ENCODE data around the gene PROM1. TPM values are rescaled to one million over a fixed set of nuclear protein-coding genes. Genes with fewer than 3 reads are reported as not detected.

PROM1 gene
- total RNA-seq, 3 donors from 2014 or later: 0.64 to 106 (median 40.0) TPM

GRCh38 chr4:16125571-16126445 lies 42.0 kb upstream of the PROM1 start:
- no peak for TF ChIP-seq POLR2A (IDR thresholded peaks at IDR 0.05)
- TF ChIP-seq POLR2AphosphoS5 (IDR thresholded peaks at IDR 0.05): no peak
- TF ChIP-seq, protein P1, sequence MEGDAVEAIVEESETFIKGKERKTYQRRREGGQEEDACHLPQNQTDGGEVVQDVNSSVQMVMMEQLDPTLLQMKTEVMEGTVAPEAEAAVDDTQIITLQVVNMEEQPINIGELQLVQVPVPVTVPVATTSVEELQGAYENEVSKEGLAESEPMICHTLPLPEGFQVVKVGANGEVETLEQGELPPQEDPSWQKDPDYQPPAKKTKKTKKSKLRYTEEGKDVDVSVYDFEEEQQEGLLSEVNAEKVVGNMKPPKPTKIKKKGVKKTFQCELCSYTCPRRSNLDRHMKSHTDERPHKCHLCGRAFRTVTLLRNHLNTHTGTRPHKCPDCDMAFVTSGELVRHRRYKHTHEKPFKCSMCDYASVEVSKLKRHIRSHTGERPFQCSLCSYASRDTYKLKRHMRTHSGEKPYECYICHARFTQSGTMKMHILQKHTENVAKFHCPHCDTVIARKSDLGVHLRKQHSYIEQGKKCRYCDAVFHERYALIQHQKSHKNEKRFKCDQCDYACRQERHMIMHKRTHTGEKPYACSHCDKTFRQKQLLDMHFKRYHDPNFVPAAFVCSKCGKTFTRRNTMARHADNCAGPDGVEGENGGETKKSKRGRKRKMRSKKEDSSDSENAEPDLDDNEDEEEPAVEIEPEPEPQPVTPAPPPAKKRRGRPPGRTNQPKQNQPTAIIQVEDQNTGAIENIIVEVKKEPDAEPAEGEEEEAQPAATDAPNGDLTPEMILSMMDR (IDR thresholded peaks at IDR 0.05): no peak
- intact Hi-C loops (cut with DNase I; ENCODE audit: low total_unique reads): no loop called here
- Histone ChIP-seq H3K27me3 (no peaks in the 10 kb centered on the region), H3K27ac (peak overlapping the region; percentile 70 to 84), H3K4me3 (no peak overlapping the region), H3K4me1 (peaks cover 0 to 6% of the 10 kb centered on the region in 2 donors), H3K36me3 (no peaks in the 10 kb centered on the region), H3K9me3 (no peaks in the 10 kb centered on the region)
- DNase-seq (ENCODE audit: low spot score in 2 of 2): peak in 1 of 2 donors; percentile 64

GRCh38 chr4:16124232-16124631 lies 40.4 kb upstream of the PROM1 start:
- DNase-seq (ENCODE audit: low spot score in 2 of 2): no peak
- Histone ChIP-seq H3K36me3 (no peaks in the 10 kb centered on the region), H3K27me3 (no peaks in the 10 kb centered on the region), H3K9me3 (no peaks in the 10 kb centered on the region), H3K4me3 (no peak overlapping the region), H3K27ac (peak overlapping the region; percentile 87 to 88), H3K4me1 (peaks cover 0 to 6% of the 10 kb centered on the region in 2 donors)
- intact Hi-C loops (cut with DNase I; ENCODE audit: low total_unique reads): no loop called here
- TF ChIP-seq POLR2AphosphoS5 (IDR thresholded peaks at IDR 0.05): no peak
- no peak for TF ChIP-seq POLR2A (IDR thresholded peaks at IDR 0.05)
- TF ChIP-seq, protein P1 (IDR thresholded peaks at IDR 0.05): no peak

GRCh38 chr4:16123356-16124084 lies 39.7 kb upstream of the PROM1 start:
- H3K9me3 ChIP-seq: no peaks in the 10 kb centered on the region
- DNase-seq (ENCODE audit: low spot score in 2 of 2): peak in 1 of 2 donors; percentile 80
- intact Hi-C loops (cut with DNase I; ENCODE audit: low total_unique reads): no loop called here
- TF ChIP-seq POLR2AphosphoS5 (IDR thresholded peaks at IDR 0.05) (peak in 1 of 3 donors; percentile 55), POLR2A (IDR thresholded peaks at IDR 0.05) (no peak)
- no peaks in the 10 kb centered on the region for H3K27me3 ChIP-seq
- peak overlapping the region; percentile 87 to 88 for H3K27ac ChIP-seq
- no peaks in the 10 kb centered on the region for H3K36me3 ChIP-seq
- H3K4me1 ChIP-seq: peaks cover 0 to 6% of the 10 kb centered on the region in 2 donors
- H3K4me3 ChIP-seq: no peak overlapping the region

DNA sequence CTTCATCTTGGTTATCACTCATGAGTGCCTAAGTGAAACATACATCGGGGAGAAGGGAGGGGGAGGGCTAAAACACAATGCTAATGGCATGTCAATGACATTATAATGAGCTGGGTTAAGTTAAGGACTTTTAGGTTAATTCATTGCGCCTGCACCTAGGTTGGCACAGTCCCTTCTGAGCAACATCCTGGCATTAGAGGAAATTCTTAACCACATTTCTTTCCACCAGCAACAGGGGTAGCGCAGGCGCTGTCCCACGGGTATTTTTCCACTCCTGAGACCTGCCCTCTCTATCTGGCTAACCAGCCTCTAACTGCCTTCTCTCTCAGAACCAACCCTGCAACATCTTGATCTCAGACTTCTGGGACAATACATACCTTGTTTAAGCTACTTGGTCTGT lies 39.0 kb upstream of the PROM1 start:
- intact Hi-C loops (cut with DNase I; ENCODE audit: low total_unique reads): no loop called here
- H3K27ac ChIP-seq: peak overlapping the region; percentile 87 to 88
- H3K27me3 ChIP-seq: no peaks in the 10 kb centered on the region
- no peak overlapping the region for H3K4me3 ChIP-seq
- H3K9me3 ChIP-seq: no peaks in the 10 kb centered on the region
- TF ChIP-seq, protein P1 (IDR thresholded peaks at IDR 0.05): no peak
- TF ChIP-seq POLR2A (IDR thresholded peaks at IDR 0.05) (no peak), POLR2AphosphoS5 (IDR thresholded peaks at IDR 0.05) (no peak)
- DNase-seq (ENCODE audit: low spot score in 2 of 2): peak in 1 of 2 donors; percentile 55
- H3K4me1 ChIP-seq: peaks cover 0 to 6% of the 10 kb centered on the region in 2 donors
- no peaks in the 10 kb centered on the region for H3K36me3 ChIP-seq

GRCh38 chr4:16122308-16122711 lies 38.5 kb upstream of the PROM1 start:
- Histone ChIP-seq H3K9me3 (no peaks in the 10 kb centered on the region), H3K27ac (peak overlapping the region; percentile 87 to 88), H3K36me3 (no peaks in the 10 kb centered on the region), H3K4me3 (no peak overlapping the region), H3K27me3 (no peaks in the 10 kb centered on the region), H3K4me1 (peaks cover 0 to 6% of the 10 kb centered on the region in 2 donors)
- TF ChIP-seq POLR2A (IDR thresholded peaks at IDR 0.05): no peak
- TF ChIP-seq, protein P1 (IDR thresholded peaks at IDR 0.05): no peak
- no peak for TF ChIP-seq POLR2AphosphoS5 (IDR thresholded peaks at IDR 0.05)
- intact Hi-C loops (cut with DNase I; ENCODE audit: low total_unique reads): no loop called here
- peak in 1 of 2 donors; percentile 26 for DNase-seq (ENCODE audit: low spot score in 2 of 2)
